Measurements from ENCODE around the gene KCTD3. TPM values are rescaled to one million over a fixed set of nuclear protein-coding genes. Genes with fewer than 3 reads are reported as not detected.

The KCTD3 gene
- polyA plus RNA-seq, 1 donor (not counting 4 experiments of a cell fraction or from before 2014, with no cell fraction given) = 43.4 TPM

- Histone ChIP-seq H3K36me3 (ENCODE audit: control insufficient read depth in 2 of 2, extremely low read depth in 1 of 2, insufficient read depth in 2 of 2, low read length in 2 of 2) (no peaks in the 10 kb centered on the region), H2AFZ (ENCODE audit: control insufficient read depth, low read length) (peak overlapping the region; percentile 49), H3K9me1 (ENCODE audit: control insufficient read depth, extremely low read depth, insufficient read depth, low read length) (no peaks in the 10 kb centered on the region), H3K9ac (ENCODE audit: control insufficient read depth, extremely low read depth, insufficient read depth, low read length) (peak overlapping the region; percentile 84), H3K4me3 (ENCODE audit: control insufficient read depth in 2 of 3, extremely low read depth in 1 of 3, insufficient read depth in 2 of 3, low read depth in 1 of 3, low read length in 3 of 3) (peak overlapping the region; percentile 74 to 89 (median 88)), H3K79me2 (ENCODE audit: control insufficient read depth, insufficient read depth, low read length) (peaks cover 55% of the 10 kb centered on the region), H3K27me3 (ENCODE audit: control insufficient read depth, extremely low read depth, insufficient read depth, low read length) (no peaks in the 10 kb centered on the region), H4K20me1 (ENCODE audit: control insufficient read depth, extremely low read depth, insufficient read depth, low read length) (no peaks in the 10 kb centered on the region), H3K27ac (ENCODE audit: control insufficient read depth, insufficient read depth, low read length) (peak overlapping the region; percentile 60), H3K9me3 (ENCODE audit: control insufficient read depth, low read depth, low read length) (no peaks in the 10 kb centered on the region), H3K4me1 (ENCODE audit: control insufficient read depth, extremely low read depth, insufficient read depth, low read length) (peaks cover 28% of the 10 kb centered on the region), H3K4me2 (ENCODE audit: control insufficient read depth, extremely low read depth, insufficient read depth, low read depth, low read length) (peak overlapping the region; percentile 92)
- dilution Hi-C loops (cut with MboI; ENCODE audit: extremely low pct_ligation_motif_present, low sequenced_read_pairs) = no loop called here
- FAIRE-seq (no peak), DNase-seq (ENCODE audit: low read depth, low spot score) (no peak)
- no peak for TF ChIP-seq EZH2 (IDR thresholded peaks at IDR 0.05; ENCODE audit: low read length)
- TF ChIP-seq CTCF (optimal IDR thresholded peaks at IDR 0.05 in 1 of 3, IDR thresholded peaks at IDR 0.05 in 1 of 3, conservative IDR thresholded peaks at IDR 0.05 in 1 of 3; ENCODE audit: extremely low read depth in 1 of 3, insufficient read depth in 2 of 3, low read length in 3 of 3) = no peak
Measured at GRCh38 chr1:215567491-215568298, 591 bp downstream of the KCTD3 start.

GRCh38 chr1:215568299-215568692 is 1.2 kb downstream of the KCTD3 start:
- FAIRE-seq = no peak
- H2AFZ ChIP-seq (ENCODE audit: control insufficient read depth, low read length) = peak overlapping the region; percentile 49
- dilution Hi-C loops (cut with MboI; ENCODE audit: extremely low pct_ligation_motif_present, low sequenced_read_pairs) = no loop called here

More at GRCh38 chr1:215568299-215568692, 1.2 kb downstream of the KCTD3 start:
- Histone ChIP-seq H4K20me1 (ENCODE audit: control insufficient read depth, extremely low read depth, insufficient read depth, low read length) (no peaks in the 10 kb centered on the region), H3K79me2 (ENCODE audit: control insufficient read depth, insufficient read depth, low read length) (peaks cover 61% of the 10 kb centered on the region), H3K36me3 (ENCODE audit: control insufficient read depth in 2 of 2, extremely low read depth in 1 of 2, insufficient read depth in 2 of 2, low read length in 2 of 2) (no peaks in the 10 kb centered on the region), H3K4me3 (ENCODE audit: control insufficient read depth in 2 of 3, extremely low read depth in 1 of 3, insufficient read depth in 2 of 3, low read depth in 1 of 3, low read length in 3 of 3) (peak overlapping the region; percentile 74 to 89 (median 88)), H3K27ac (ENCODE audit: control insufficient read depth, insufficient read depth, low read length) (peak overlapping the region; percentile 60), H3K9me1 (ENCODE audit: control insufficient read depth, extremely low read depth, insufficient read depth, low read length) (no peaks in the 10 kb centered on the region), H3K9me3 (ENCODE audit: control insufficient read depth, low read depth, low read length) (no peaks in the 10 kb centered on the region), H3K4me2 (ENCODE audit: control insufficient read depth, extremely low read depth, insufficient read depth, low read depth, low read length) (peak overlapping the region; percentile 92), H3K9ac (ENCODE audit: control insufficient read depth, extremely low read depth, insufficient read depth, low read length) (peak overlapping the region; percentile 84), H3K27me3 (ENCODE audit: control insufficient read depth, extremely low read depth, insufficient read depth, low read length) (no peaks in the 10 kb centered on the region), H3K4me1 (ENCODE audit: control insufficient read depth, extremely low read depth, insufficient read depth, low read length) (peaks cover 28% of the 10 kb centered on the region)
- DNase-seq (ENCODE audit: low read depth, low spot score) = no peak
- no peak for TF ChIP-seq CTCF (optimal IDR thresholded peaks at IDR 0.05 in 1 of 3, IDR thresholded peaks at IDR 0.05 in 1 of 3, conservative IDR thresholded peaks at IDR 0.05 in 1 of 3; ENCODE audit: extremely low read depth in 1 of 3, insufficient read depth in 2 of 3, low read length in 3 of 3)
- TF ChIP-seq EZH2 (IDR thresholded peaks at IDR 0.05; ENCODE audit: low read length) = no peak
